Right atrium auricular region (tissue), 2 donors: ENCODE results near the gene KIF25. TPM values are rescaled to one million over a fixed set of nuclear protein-coding genes. Genes with fewer than 3 reads are reported as not detected.

Experiments
- DNase-seq: peaks from one replicate; pipeline ENCODE4 v3.0.0-alpha.2; 2019; ENCODE audit warnings: low spot score
- H3K27ac ChIP-seq, 2 donors: fragments of 200-600 bp; sonication (generic); 1 replicate in 1 of 2; 2 replicates in 1 of 2; pipeline ENCODE4 v1.5.1; 2016 to 2019
- H3K27me3 ChIP-seq, 2 donors: fragments of 200-600 bp; sonication (generic); one replicate each; pipeline versions ENCODE4 v1.5.1 to v1.6.0; 2017 to 2019
- H3K36me3 ChIP-seq: fragments of 200-600 bp; sonication (generic); one replicate; pipeline ENCODE4 v1.5.1; 2016
- H3K4me1 ChIP-seq, 2 donors: fragments of 200-600 bp; sonication (generic); one replicate each; pipeline versions ENCODE4 v1.5.1 to v1.6.0; 2017 to 2019
- H3K4me3 ChIP-seq, 2 donors: fragments of 200-600 bp; sonication (generic); 1 replicate in 1 of 2; 2 replicates in 1 of 2; pipeline ENCODE4 v1.5.1; 2017 to 2019; ENCODE audit warnings: mild to moderate bottlenecking in 1 of 2, moderate library complexity in 1 of 2
- H3K9me3 ChIP-seq, 2 donors: fragments of 200-600 bp; sonication (generic); one replicate each; pipeline ENCODE4 v1.5.1; 2019
- CTCF ChIP-seq, 2 donors: fragments of 200-600 bp; sonication (generic); IDR thresholded peaks; one replicate each; pipeline ENCODE4 v1.5.1; 2019; ENCODE audit warnings: antibody characterized with exemption in 2 of 2
- total RNA-seq, 2 donors: library from RNA; depleted of rRNA; stranded (reverse); fragments of >200 nt; gene quantifications; one replicate each; pipeline ENCODE4 v1.1.0, GENCODE V29; 2016

The KIF25 gene
- total RNA-seq, 2 donors from 2014 or later: not detected

GRCh38 chr6:168016721-168017525, 19.5 kb downstream of the KIF25 start:
- no peak overlapping the region for H3K4me3 ChIP-seq
- no peak overlapping the region for H3K27ac ChIP-seq
- no peaks in the 10 kb centered on the region for H3K4me1 ChIP-seq
- no peaks in the 10 kb centered on the region for H3K36me3 ChIP-seq
- DNase-seq: no peak
- H3K9me3 ChIP-seq: peaks cover 0 to 7% of the 10 kb centered on the region in 2 donors
- H3K27me3 ChIP-seq: no peaks in the 10 kb centered on the region
- TF ChIP-seq CTCF (IDR thresholded peaks at IDR 0.05): no peak

DNA sequence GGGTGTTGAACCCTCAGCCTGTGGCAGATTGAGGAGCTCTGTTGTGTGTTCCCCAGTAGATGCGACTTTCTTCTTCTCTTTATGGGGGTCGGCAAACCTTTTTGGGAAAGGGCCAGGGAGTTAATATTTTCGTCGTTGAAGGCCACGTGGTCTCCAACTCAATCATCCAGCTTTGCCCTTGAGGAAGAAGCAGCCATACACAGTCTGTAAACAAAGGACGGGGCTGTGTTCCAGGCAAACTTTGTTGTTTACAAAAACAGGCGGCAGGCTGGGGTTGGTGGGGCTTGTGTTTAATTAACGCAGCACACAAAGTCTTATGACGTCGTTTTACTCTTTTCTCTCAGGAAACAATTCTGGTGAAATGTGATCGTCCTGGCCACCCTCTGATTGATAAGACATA, 20.2 kb downstream of the KIF25 start:
- DNase-seq: no peak
- no peaks in the 10 kb centered on the region for H3K36me3 ChIP-seq
- H3K27me3 ChIP-seq: no peaks in the 10 kb centered on the region
- H3K9me3 ChIP-seq: no peaks in the 10 kb centered on the region
- no peaks in the 10 kb centered on the region for H3K4me1 ChIP-seq
- no peak overlapping the region for H3K4me3 ChIP-seq
- no peak for TF ChIP-seq CTCF (IDR thresholded peaks at IDR 0.05)
- no peak overlapping the region for H3K27ac ChIP-seq

- H3K27me3 ChIP-seq: no peaks in the 10 kb centered on the region
- no peak overlapping the region for H3K4me3 ChIP-seq
- H3K9me3 ChIP-seq: no peaks in the 10 kb centered on the region
- H3K27ac ChIP-seq: no peak overlapping the region
- DNase-seq: no peak
- no peaks in the 10 kb centered on the region for H3K36me3 ChIP-seq
- no peaks in the 10 kb centered on the region for H3K4me1 ChIP-seq
- no peak for TF ChIP-seq CTCF (IDR thresholded peaks at IDR 0.05)
Observed at GRCh38 chr6:168018664-168019063, 21.2 kb downstream of the KIF25 start.

GRCh38 chr6:168020242-168020641, 22.8 kb downstream of the KIF25 start:
- no peak for TF ChIP-seq CTCF (IDR thresholded peaks at IDR 0.05)
- peak; percentile 30 for DNase-seq

DNA sequence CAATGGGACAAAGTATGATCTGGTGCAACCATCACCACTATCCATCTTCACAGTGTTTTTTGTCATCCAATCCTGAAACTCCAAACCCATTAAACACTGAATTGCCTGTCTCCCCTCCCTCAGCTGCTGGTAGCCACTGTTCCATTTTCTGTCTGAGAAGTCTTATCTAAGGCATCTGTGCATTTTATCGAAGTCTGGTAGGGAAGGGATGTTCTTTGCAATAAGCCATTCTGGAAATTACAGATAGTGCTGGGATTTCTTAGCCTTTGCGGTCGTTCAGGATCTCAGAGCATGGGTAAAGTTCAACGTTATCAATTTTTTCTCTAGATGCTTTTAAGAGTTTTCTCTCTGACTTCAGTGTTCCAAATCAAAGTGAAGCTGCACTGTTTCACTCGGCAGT, 24.1 kb downstream of the KIF25 start:
- Histone ChIP-seq H3K27me3 (no peaks in the 10 kb centered on the region), H3K4me3 (no peak overlapping the region), H3K9me3 (no peaks in the 10 kb centered on the region), H3K27ac (no peak overlapping the region), H3K36me3 (no peaks in the 10 kb centered on the region), H3K4me1 (no peaks in the 10 kb centered on the region)
- DNase-seq: no peak
- no peak for TF ChIP-seq CTCF (IDR thresholded peaks at IDR 0.05)

More at GRCh38 chr6:168020242-168020641, 22.8 kb downstream of the KIF25 start:
- Histone ChIP-seq H3K4me3 (no peak overlapping the region), H3K4me1 (no peaks in the 10 kb centered on the region), H3K9me3 (no peaks in the 10 kb centered on the region), H3K27me3 (no peaks in the 10 kb centered on the region), H3K27ac (no peak overlapping the region), H3K36me3 (no peaks in the 10 kb centered on the region)
